Ovary (tissue), 3 donors: ENCODE results near the gene WDR73.

Experiments
- CTCF ChIP-seq, 3 donors: fragments of 450-650 bp in 2 of 3; fragments of 200-600 bp in 1 of 3; IDR thresholded peaks; one replicate each; pipeline versions ENCODE4 v1.5.1 to v1.8.0; 2016 to 2022; ENCODE audit warnings: antibody characterized with exemption in 3 of 3, mild to moderate bottlenecking in 1 of 3
- EP300 ChIP-seq: sonication (generic); formaldehyde crosslinking; IDR thresholded peaks from one replicate; pipeline ENCODE4 v1.6.1; 2017; ENCODE audit warnings: antibody characterized with exemption
- POLR2A ChIP-seq: fragments of 450-650 bp; IDR thresholded peaks from one replicate; pipeline ENCODE4 v1.6.1; 2017; ENCODE audit warnings: antibody characterized with exemption, mild to moderate bottlenecking, moderate library complexity
- donor health status: DM: no; HTN: no; CAD: no.

- TF ChIP-seq EP300: no peak
- TF ChIP-seq CTCF (IDR thresholded peaks at IDR 0.05): no peak
- no peak for TF ChIP-seq POLR2A
Observed at GRCh38 chr15:84666373-84666772, 12.3 kb upstream of the WDR73 start.
